HEK293 (cell line): ENCODE data around the gene GTF2IRD1.

Experiments
- CTCF ChIA-PET: fragments of 350-600 bp; formaldehyde crosslinking; extraction: SDS; loops from one replicate; lab custom pipeline; 2021; ENCODE audit warnings: antibody characterized with exemption; lab: Yijun Ruan, JAX
- POLR2A ChIA-PET: fragments of 300-600 bp; formaldehyde crosslinking; extraction: SDS; loops from one replicate; lab custom pipeline; 2020; ENCODE audit warnings: antibody characterized with exemption, inconsistent platforms; lab: Yijun Ruan, JAX
- H3K27ac ChIP-seq: fragments of 200-500 bp; sonication (Bioruptor generic); 2 replicates; pipeline ENCODE4 v1.5.1; 2014; ENCODE audit warnings: low read depth, low read length, control low read depth, inconsistent platforms; ENCODE audit errors: extremely low read depth
- H3K36me3 ChIP-seq, 2 experiments: fragments of 200-500 bp in 1 of 2; sonication (Bioruptor generic) in 1 of 2; 1 replicate in 1 of 2; 2 replicates in 1 of 2; pipeline ENCODE4 v1.5.1; 2014 to 2017; ENCODE audit warnings: inconsistent platforms in 2 of 2, low read length in 2 of 2; ENCODE audit not compliant: control insufficient read depth in 2 of 2, insufficient read depth in 1 of 2
- H3K4me1 ChIP-seq: fragments of 200-500 bp; sonication (Bioruptor generic); 2 replicates; pipeline ENCODE4 v1.5.1; 2014; ENCODE audit warnings: mild to moderate bottlenecking, low read length, inconsistent platforms; ENCODE audit not compliant: control insufficient read depth, insufficient read depth
- H3K4me3 ChIP-seq: 2 replicates; pipeline ENCODE4 v1.5.1; 2011; ENCODE audit warnings: low read depth, mild to moderate bottlenecking, control low read depth, low read length, moderate library complexity
- H3K9me3 ChIP-seq: fragments of 200-500 bp; sonication (Bioruptor generic); 2 replicates; pipeline ENCODE4 v1.5.1; 2014; ENCODE audit warnings: low read depth, low read length, inconsistent platforms; ENCODE audit not compliant: control insufficient read depth, insufficient read depth
- ATF2 ChIP-seq: fragments of 450-650 bp; formaldehyde crosslinking; IDR thresholded peaks from 2 replicates; pipeline ENCODE4 v1.5.1; 2016; ENCODE audit warnings: missing biosample characterization, missing genetic modification characterization, low read depth
- BCL11A ChIP-seq: fragments of 450-650 bp; formaldehyde crosslinking; IDR thresholded peaks from 2 replicates; pipeline ENCODE4 v1.5.1; 2016; ENCODE audit warnings: low read depth, missing biosample characterization, missing genetic modification characterization
- KLF16 ChIP-seq: fragments of 450-650 bp; formaldehyde crosslinking; IDR thresholded peaks from 2 replicates; pipeline ENCODE4 v1.5.1; 2017; ENCODE audit warnings: missing biosample characterization, missing genetic modification characterization
- SETDB1 ChIP-seq: IDR thresholded peaks from one replicate; pipeline ENCODE4 v1.6.1; 2017; ENCODE audit warnings: mild to moderate bottlenecking, low read length, moderate library complexity, mixed read lengths; ENCODE audit not compliant: insufficient read length
- TCF7L2 ChIP-seq: IDR thresholded peaks from 2 replicates; pipeline ENCODE4 v1.6.1; 2011; ENCODE audit warnings: low read depth, mild to moderate bottlenecking, inconsistent platforms, low read length, moderate library complexity, borderline replicate concordance
- YY1 ChIP-seq: fragments of 450-650 bp; formaldehyde crosslinking; IDR thresholded peaks from 2 replicates; pipeline ENCODE4 v1.5.1; 2018; ENCODE audit warnings: missing biosample characterization, missing genetic modification characterization
- ZBTB48 ChIP-seq: fragments of 450-650 bp; formaldehyde crosslinking; IDR thresholded peaks from 2 replicates; pipeline ENCODE4 v1.5.1; 2016; ENCODE audit warnings: missing biosample characterization, missing genetic modification characterization
- ZBTB7A ChIP-seq: fragments of 450-650 bp; formaldehyde crosslinking; IDR thresholded peaks from 2 replicates; pipeline ENCODE4 v1.5.1; 2016; ENCODE audit warnings: low read depth, missing biosample characterization, missing genetic modification characterization
- ZEB2 ChIP-seq: fragments of 450-650 bp; formaldehyde crosslinking; IDR thresholded peaks from 2 replicates; pipeline ENCODE4 v1.5.1; 2016; ENCODE audit warnings: missing biosample characterization, missing genetic modification characterization
- ZIC2 ChIP-seq: fragments of 450-650 bp; formaldehyde crosslinking; IDR thresholded peaks from 2 replicates; pipeline ENCODE4 v1.5.1; 2016; ENCODE audit warnings: missing biosample characterization, missing genetic modification characterization
- ZNF223 ChIP-seq: fragments of 450-650 bp; formaldehyde crosslinking; IDR thresholded peaks from 2 replicates; pipeline ENCODE4 v1.5.1; 2016; ENCODE audit warnings: missing biosample characterization, missing genetic modification characterization
- ZNF274 ChIP-seq, 2 experiments: fragments of 200-500 bp in 1 of 2; fragments of 450-650 bp in 1 of 2; sonication (Bioruptor generic) in 1 of 2; formaldehyde crosslinking in 1 of 2; IDR thresholded peaks; 2 replicates each; pipeline versions ENCODE4 v1.5.1 to v1.6.1; 2014 to 2016; ENCODE audit warnings: borderline replicate concordance in 1 of 2, inconsistent platforms in 1 of 2, low read length in 1 of 2, missing biosample characterization in 1 of 2, missing genetic modification characterization in 1 of 2
- ZNF354C ChIP-seq: fragments of 450-650 bp; formaldehyde crosslinking; IDR thresholded peaks from 2 replicates; pipeline ENCODE4 v1.5.1; 2016; ENCODE audit warnings: missing biosample characterization, missing genetic modification characterization, low read depth, borderline replicate concordance
- ZNF398 ChIP-seq: fragments of 450-650 bp; formaldehyde crosslinking; IDR thresholded peaks from 2 replicates; pipeline ENCODE4 v1.5.1; 2017; ENCODE audit warnings: missing biosample characterization, missing genetic modification characterization
- ZNF585B ChIP-seq: fragments of 450-650 bp; formaldehyde crosslinking; IDR thresholded peaks from 2 replicates; pipeline ENCODE4 v1.5.1; 2016; ENCODE audit warnings: missing biosample characterization, missing genetic modification characterization
- ZNF623 ChIP-seq: fragments of 450-650 bp; formaldehyde crosslinking; IDR thresholded peaks from 2 replicates; pipeline ENCODE4 v1.5.1; 2016; ENCODE audit warnings: missing biosample characterization, missing genetic modification characterization
- ZNF707 ChIP-seq: fragments of 450-650 bp; formaldehyde crosslinking; IDR thresholded peaks from 2 replicates; pipeline ENCODE4 v1.5.1; 2016; ENCODE audit warnings: missing biosample characterization, missing genetic modification characterization
- ZNF792 ChIP-seq: fragments of 450-650 bp; formaldehyde crosslinking; IDR thresholded peaks from 2 replicates; pipeline ENCODE4 v1.5.1; 2016; ENCODE audit warnings: missing biosample characterization, missing genetic modification characterization
- ZNF843 ChIP-seq: fragments of 450-650 bp; formaldehyde crosslinking; IDR thresholded peaks from 2 replicates; pipeline ENCODE4 v1.5.1; 2016; ENCODE audit warnings: missing biosample characterization, missing genetic modification characterization
- ZXDB ChIP-seq: fragments of 450-650 bp; formaldehyde crosslinking; IDR thresholded peaks from 2 replicates; pipeline ENCODE4 v1.5.1; 2016; ENCODE audit warnings: missing biosample characterization, missing genetic modification characterization
- TF ChIP-seq, protein P1 (sequence below): fragments of 450-650 bp; formaldehyde crosslinking; IDR thresholded peaks from 2 replicates; pipeline ENCODE4 v1.5.1; 2017; ENCODE audit warnings: missing biosample characterization, missing genetic modification characterization
- TF ChIP-seq, protein P2 (sequence below): fragments of 450-650 bp; formaldehyde crosslinking; IDR thresholded peaks from 2 replicates; pipeline ENCODE4 v1.5.1; 2016; ENCODE audit warnings: missing biosample characterization, missing genetic modification characterization
- TF ChIP-seq, protein P3 (sequence below): fragments of 450-650 bp; formaldehyde crosslinking; IDR thresholded peaks from 2 replicates; pipeline ENCODE4 v1.5.1; 2016; ENCODE audit warnings: missing biosample characterization, missing genetic modification characterization
- TF ChIP-seq, protein P4 (sequence below): fragments of 450-650 bp; formaldehyde crosslinking; IDR thresholded peaks from 2 replicates; pipeline ENCODE4 v1.5.1; 2016; ENCODE audit warnings: missing biosample characterization, missing genetic modification characterization

Gene GTF2IRD1

GRCh38 chr7:74633451-74633921, 179.8 kb downstream of the GTF2IRD1 start (continued):
- TF ChIP-seq YY1 (tag by site-specific recombination) (no peak), KLF16 (tag by site-specific recombination) (no peak), SETDB1 (no peak), ZIC2 (tag by site-specific recombination) (no peak), ZNF792 (tag by site-specific recombination) (no peak), ZBTB7A (tag by site-specific recombination) (no peak), ZNF843 (tag by site-specific recombination) (no peak), ZEB2 (tag by site-specific recombination) (no peak), ATF2 (tag by site-specific recombination) (no peak), ZBTB48 (tag by site-specific recombination) (no peak), ZXDB (tag by site-specific recombination) (no peak), ZNF354C (tag by site-specific recombination) (no peak), ZNF274 (IDR thresholded peaks at IDR 0.05; ENCODE audit: low read length) (no peak), ZNF274 (tag by site-specific recombination; IDR thresholded peaks at IDR 0.05; ENCODE audit: borderline replicate concordance) (no peak)
- TF ChIP-seq, protein P1, sequence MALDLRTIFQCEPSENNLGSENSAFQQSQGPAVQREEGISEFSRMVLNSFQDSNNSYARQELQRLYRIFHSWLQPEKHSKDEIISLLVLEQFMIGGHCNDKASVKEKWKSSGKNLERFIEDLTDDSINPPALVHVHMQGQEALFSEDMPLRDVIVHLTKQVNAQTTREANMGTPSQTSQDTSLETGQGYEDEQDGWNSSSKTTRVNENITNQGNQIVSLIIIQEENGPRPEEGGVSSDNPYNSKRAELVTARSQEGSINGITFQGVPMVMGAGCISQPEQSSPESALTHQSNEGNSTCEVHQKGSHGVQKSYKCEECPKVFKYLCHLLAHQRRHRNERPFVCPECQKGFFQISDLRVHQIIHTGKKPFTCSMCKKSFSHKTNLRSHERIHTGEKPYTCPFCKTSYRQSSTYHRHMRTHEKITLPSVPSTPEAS (tag by site-specific recombination): no peak

GRCh38 chr7:74637745-74638144, 184.0 kb downstream of the GTF2IRD1 start:
- Histone ChIP-seq H3K4me3 (no peak overlapping the region), H3K9me3 (no peaks in the 10 kb centered on the region), H3K36me3 (no peaks in the 10 kb centered on the region; a peak in 1 of 3 replicates), H3K4me1 (peaks cover 3% of the 10 kb centered on the region; the same call in 1 of the 2 replicates), H3K27ac (no peak overlapping the region)
- POLR2A ChIA-PET: interaction anchor here (0.6 kb wide), 1 partner anchor 517 kb away, joined by 3 read pairs; no protein-coding TSS in a partner anchor
- CTCF ChIA-PET: interaction anchor here (0.6 kb wide), 2 partner anchors 411 to 413 kb away, joined by 3 to 4 read pairs; no protein-coding TSS in a partner anchor
- TF ChIP-seq, protein P2, sequence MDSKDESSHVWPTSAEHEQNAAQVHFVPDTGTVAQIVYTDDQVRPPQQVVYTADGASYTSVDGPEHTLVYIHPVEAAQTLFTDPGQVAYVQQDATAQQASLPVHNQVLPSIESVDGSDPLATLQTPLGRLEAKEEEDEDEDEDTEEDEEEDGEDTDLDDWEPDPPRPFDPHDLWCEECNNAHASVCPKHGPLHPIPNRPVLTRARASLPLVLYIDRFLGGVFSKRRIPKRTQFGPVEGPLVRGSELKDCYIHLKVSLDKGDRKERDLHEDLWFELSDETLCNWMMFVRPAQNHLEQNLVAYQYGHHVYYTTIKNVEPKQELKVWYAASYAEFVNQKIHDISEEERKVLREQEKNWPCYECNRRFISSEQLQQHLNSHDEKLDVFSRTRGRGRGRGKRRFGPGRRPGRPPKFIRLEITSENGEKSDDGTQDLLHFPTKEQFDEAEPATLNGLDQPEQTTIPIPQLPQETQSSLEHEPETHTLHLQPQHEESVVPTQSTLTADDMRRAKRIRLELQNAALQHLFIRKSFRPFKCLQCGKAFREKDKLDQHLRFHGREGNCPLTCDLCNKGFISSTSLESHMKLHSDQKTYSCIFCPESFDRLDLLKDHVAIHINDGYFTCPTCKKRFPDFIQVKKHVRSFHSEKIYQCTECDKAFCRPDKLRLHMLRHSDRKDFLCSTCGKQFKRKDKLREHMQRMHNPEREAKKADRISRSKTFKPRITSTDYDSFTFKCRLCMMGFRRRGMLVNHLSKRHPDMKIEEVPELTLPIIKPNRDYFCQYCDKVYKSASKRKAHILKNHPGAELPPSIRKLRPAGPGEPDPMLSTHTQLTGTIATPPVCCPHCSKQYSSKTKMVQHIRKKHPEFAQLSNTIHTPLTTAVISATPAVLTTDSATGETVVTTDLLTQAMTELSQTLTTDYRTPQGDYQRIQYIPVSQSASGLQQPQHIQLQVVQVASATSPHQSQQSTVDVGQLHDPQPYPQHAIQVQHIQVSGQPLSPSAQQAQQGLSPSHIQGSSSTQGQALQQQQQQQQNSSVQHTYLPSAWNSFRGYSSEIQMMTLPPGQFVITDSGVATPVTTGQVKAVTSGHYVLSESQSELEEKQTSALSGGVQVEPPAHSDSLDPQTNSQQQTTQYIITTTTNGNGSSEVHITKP (tag by site-specific recombination): no peak
- TF ChIP-seq, protein P3, sequence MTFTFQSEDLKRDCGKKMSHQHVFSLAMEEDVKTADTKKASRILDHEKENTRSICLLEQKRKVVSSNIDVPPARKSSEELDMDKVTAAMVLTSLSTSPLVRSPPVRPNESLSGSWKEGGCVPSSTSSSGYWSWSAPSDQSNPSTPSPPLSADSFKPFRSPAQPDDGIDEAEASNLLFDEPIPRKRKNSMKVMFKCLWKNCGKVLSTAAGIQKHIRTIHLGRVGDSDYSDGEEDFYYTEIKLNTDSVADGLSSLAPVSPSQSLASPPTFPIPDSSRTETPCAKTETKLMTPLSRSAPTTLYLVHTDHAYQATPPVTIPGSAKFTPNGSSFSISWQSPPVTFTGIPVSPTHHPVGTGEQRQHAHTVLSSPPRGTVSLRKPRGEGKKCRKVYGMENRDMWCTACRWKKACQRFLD (tag by site-specific recombination): no peak
- no peak for TF ChIP-seq BCL11A
- TF ChIP-seq ZNF707 (tag by site-specific recombination): no peak
- no peak for TF ChIP-seq ZNF223
- no peak for TF ChIP-seq TCF7L2
- TF ChIP-seq ZNF398 (tag by site-specific recombination): no peak
- TF ChIP-seq ZNF623: no peak
- TF ChIP-seq ZNF585B: no peak
- no peak for TF ChIP-seq KLF16 (tag by site-specific recombination)
- no peak for TF ChIP-seq ZNF354C (tag by site-specific recombination)
- TF ChIP-seq, protein P4, sequence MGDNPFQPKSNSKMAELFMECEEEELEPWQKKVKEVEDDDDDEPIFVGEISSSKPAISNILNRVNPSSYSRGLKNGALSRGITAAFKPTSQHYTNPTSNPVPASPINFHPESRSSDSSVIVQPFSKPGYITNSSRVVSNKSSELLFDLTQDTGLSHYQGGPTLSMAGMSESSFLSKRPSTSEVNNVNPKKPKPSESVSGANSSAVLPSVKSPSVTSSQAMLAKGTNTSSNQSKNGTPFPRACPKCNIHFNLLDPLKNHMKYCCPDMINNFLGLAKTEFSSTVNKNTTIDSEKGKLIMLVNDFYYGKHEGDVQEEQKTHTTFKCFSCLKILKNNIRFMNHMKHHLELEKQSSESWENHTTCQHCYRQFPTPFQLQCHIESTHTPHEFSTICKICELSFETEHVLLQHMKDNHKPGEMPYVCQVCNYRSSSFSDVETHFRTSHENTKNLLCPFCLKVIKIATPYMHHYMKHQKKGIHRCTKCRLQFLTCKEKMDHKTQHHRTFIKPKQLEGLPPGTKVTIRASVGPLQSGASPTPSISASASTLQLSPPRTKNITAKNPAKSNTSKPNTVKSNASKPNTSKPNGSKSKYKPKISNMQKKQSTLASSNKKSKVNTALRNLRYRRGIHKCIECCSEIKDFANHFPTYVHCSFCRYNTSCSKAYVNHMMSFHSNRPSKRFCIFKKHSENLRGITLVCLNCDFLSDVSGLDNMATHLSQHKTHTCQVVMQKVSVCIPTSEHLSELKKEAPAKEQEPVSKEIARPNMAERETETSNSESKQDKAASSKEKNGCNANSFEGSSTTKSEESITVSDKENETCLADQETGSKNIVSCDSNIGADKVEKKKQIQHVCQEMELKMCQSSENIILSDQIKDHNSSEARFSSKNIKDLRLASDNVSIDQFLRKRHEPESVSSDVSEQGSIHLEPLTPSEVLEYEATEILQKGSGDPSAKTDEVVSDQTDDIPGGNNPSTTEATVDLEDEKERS (tag by site-specific recombination): no peak
